Panc1 (cell line): ENCODE results near the gene NCR3LG1. TPM values are rescaled to one million over a fixed set of nuclear protein-coding genes. Genes with fewer than 3 reads are reported as not detected.

Source experiments
- ATAC-seq: fragments of 200-7000 bp; cut with Tn5 transposase; 2 replicates; pipeline ENCODE4 v1.9.1; 2020; ENCODE audit warnings: mild to moderate bottlenecking, moderate library complexity
- BruUV-seq: library from RNA; stranded (reverse); fragments of 400-500 nt; replicated peaks from 2 replicates; lab custom pipeline; 2021; lab: Mats Ljungman, UMichigan
- CTCF ChIA-PET: fragments of 300-600 bp; sonication (Branson Sonifier 250); formaldehyde crosslinking; loops from one replicate; lab custom pipeline; 2022; ENCODE audit warnings: antibody characterized with exemption; lab: Charles Lee
- POLR2A ChIA-PET: fragments of 300-600 bp; sonication (Branson Sonifier 250); formaldehyde crosslinking; loops from one replicate; lab custom pipeline; 2022; ENCODE audit warnings: antibody characterized with exemption; lab: Charles Lee
- DNase-seq: peaks from one replicate; pipeline ENCODE4 v3.0.0-alpha.2; 2010; ENCODE audit warnings: low read depth, low spot score
- H3K27ac ChIP-seq: 2 replicates; pipeline ENCODE4 v1.5.1; 2011; ENCODE audit warnings: mild to moderate bottlenecking, low read length, inconsistent platforms
- H3K27me3 ChIP-seq: fragments of 200-500 bp; sonication (Bioruptor generic); 2 replicates; pipeline ENCODE4 v1.6.0; 2014; ENCODE audit warnings: low read length, inconsistent platforms; ENCODE audit not compliant: control insufficient read depth, insufficient read depth
- H3K36me3 ChIP-seq: fragments of 200-500 bp; sonication (Bioruptor generic); 2 replicates; pipeline ENCODE4 v1.5.1; 2014; ENCODE audit warnings: inconsistent platforms, mild to moderate bottlenecking, low read length, moderate library complexity; ENCODE audit not compliant: control insufficient read depth, insufficient read depth
- H3K4me1 ChIP-seq: 2 replicates; pipeline ENCODE4 v1.5.1; 2011; ENCODE audit warnings: inconsistent platforms, mild to moderate bottlenecking, low read length, moderate library complexity; ENCODE audit not compliant: control insufficient read depth, insufficient read depth
- H3K4me3 ChIP-seq, 2 experiments: 2 replicates each; pipeline ENCODE4 v1.5.1; 2011 to 2012; ENCODE audit warnings: low read depth in 2 of 2, low read length in 2 of 2, mild to moderate bottlenecking in 2 of 2, inconsistent platforms in 1 of 2, moderate library complexity in 1 of 2
- H3K9me3 ChIP-seq: fragments of 200-500 bp; sonication (Bioruptor generic); 2 replicates; pipeline ENCODE4 v1.5.1; 2014; ENCODE audit warnings: low read depth, mild to moderate bottlenecking, inconsistent platforms, low read length, moderate library complexity; ENCODE audit not compliant: control insufficient read depth, insufficient read depth
- CTCF ChIP-seq: fragments of 450-650 bp; IDR thresholded peaks from 2 replicates; pipeline ENCODE4 v1.5.1; 2017; ENCODE audit warnings: mild to moderate bottlenecking
- POLR2AphosphoS5 ChIP-seq: IDR thresholded peaks from 2 replicates; pipeline ENCODE4 v1.6.1; 2012; ENCODE audit warnings: mild to moderate bottlenecking, low read depth, low read length, moderate library complexity
- REST ChIP-seq, 2 experiments: IDR thresholded peaks; 2 replicates each; pipeline ENCODE4 v1.6.1; 2011 to 2012; ENCODE audit warnings: low read depth in 2 of 2, control low read depth in 1 of 2, low read length in 1 of 2, mild to moderate bottlenecking in 1 of 2, moderate library complexity in 1 of 2; ENCODE audit not compliant: insufficient read depth in 1 of 2
- SIN3A ChIP-seq: IDR thresholded peaks from 2 replicates; pipeline ENCODE4 v1.6.1; 2012; ENCODE audit warnings: low read depth, mild to moderate bottlenecking, low read length, moderate library complexity, borderline replicate concordance; ENCODE audit not compliant: insufficient read depth
- TCF7L2 ChIP-seq: IDR thresholded peaks from 2 replicates; pipeline ENCODE4 v1.6.1; 2011; ENCODE audit warnings: mild to moderate bottlenecking, low read depth, low read length, inconsistent platforms
- in situ Hi-C: cut with HindIII; loops from 2 replicates; pipeline ENCODE4 v1.10.0; 2016; ENCODE audit warnings: low sequenced_read_pairs, low pct_unique_long_range_greater_than_20kb
- intact Hi-C: fragments of 100-400 bp; cut with micrococcal nuclease; formaldehyde crosslinking; loops from one replicate; pipeline ENCODE4 v1.10.0; 2022; ENCODE audit not compliant: unreplicated experiment
- total RNA-seq: library from RNA; stranded (reverse); gene quantifications from one replicate; pipeline ENCODE4 v1.2.1, GENCODE V29; 2021; ENCODE audit not compliant: unreplicated experiment

The NCR3LG1 gene
- total RNA-seq, 1 experiment from 2014 or later: 8.6 TPM

GRCh38 chr11:17331669-17332068, 19.9 kb upstream of the NCR3LG1 start:
- ATAC-seq (no peak), DNase-seq (no peak)
- H3K9me3 ChIP-seq: no peaks in the 10 kb centered on the region
- no peaks in the 10 kb centered on the region for H3K4me1 ChIP-seq
- BruUV-seq: TSS peak; percentile 48
- peaks cover 4% of the 10 kb centered on the region; the same call in 1 of the 2 replicates for H3K36me3 ChIP-seq
- CTCF ChIA-PET: interaction anchor here (0.6 kb wide), 1 partner anchor 104 kb away, joined by 16 read pairs; no protein-coding TSS in a partner anchor
- in situ Hi-C loops: no loop called here
- intact Hi-C loops: no loop called here
- H3K27ac ChIP-seq: no peak overlapping the region
- H3K27me3 ChIP-seq: no peaks in the 10 kb centered on the region
- POLR2A ChIA-PET: no interaction called here
- TF ChIP-seq CTCF (no peak), REST (IDR thresholded peaks at IDR 0.05; ENCODE audit: insufficient read depth in 1 of 2, low read depth in 2 of 2, low read length in 1 of 2) (no peak), POLR2AphosphoS5 (no peak), SIN3A (no peak), TCF7L2 (no peak)
- no peak overlapping the region for H3K4me3 ChIP-seq

- no peak overlapping the region for H3K27ac ChIP-seq
- peaks cover 4% of the 10 kb centered on the region; the same call in 1 of the 2 replicates for H3K36me3 ChIP-seq
- no peak for TF ChIP-seq TCF7L2
- TF ChIP-seq SIN3A: no peak
- no peak for TF ChIP-seq CTCF
- no peak for TF ChIP-seq REST (IDR thresholded peaks at IDR 0.05; ENCODE audit: insufficient read depth in 1 of 2, low read depth in 2 of 2, low read length in 1 of 2)
- TF ChIP-seq POLR2AphosphoS5: no peak
- no peak for ATAC-seq
- intact Hi-C loops (no loop called here), in situ Hi-C loops (no loop called here)
- H3K4me3 ChIP-seq: no peak overlapping the region
- POLR2A ChIA-PET: no interaction called here
- no peaks in the 10 kb centered on the region for H3K4me1 ChIP-seq
- H3K9me3 ChIP-seq: no peaks in the 10 kb centered on the region
- H3K27me3 ChIP-seq: no peaks in the 10 kb centered on the region
- CTCF ChIA-PET: no interaction called here
- DNase-seq: no peak
- BruUV-seq: no TSS peak
Observed at GRCh38 chr11:17333799-17334586, 17.6 kb upstream of the NCR3LG1 start.
